ENCODE data around the gene AP4M1. TPM values are rescaled to one million over a fixed set of nuclear protein-coding genes. Genes with fewer than 3 reads are reported as not detected.

AP4M1 gene
- total and polyA plus RNA-seq, 9 of the 15 experiments (the other 6 are each of a cell fraction or from before 2014, with no cell fraction given): 1.3 to 30.9 (median 14.1) TPM

DNA sequence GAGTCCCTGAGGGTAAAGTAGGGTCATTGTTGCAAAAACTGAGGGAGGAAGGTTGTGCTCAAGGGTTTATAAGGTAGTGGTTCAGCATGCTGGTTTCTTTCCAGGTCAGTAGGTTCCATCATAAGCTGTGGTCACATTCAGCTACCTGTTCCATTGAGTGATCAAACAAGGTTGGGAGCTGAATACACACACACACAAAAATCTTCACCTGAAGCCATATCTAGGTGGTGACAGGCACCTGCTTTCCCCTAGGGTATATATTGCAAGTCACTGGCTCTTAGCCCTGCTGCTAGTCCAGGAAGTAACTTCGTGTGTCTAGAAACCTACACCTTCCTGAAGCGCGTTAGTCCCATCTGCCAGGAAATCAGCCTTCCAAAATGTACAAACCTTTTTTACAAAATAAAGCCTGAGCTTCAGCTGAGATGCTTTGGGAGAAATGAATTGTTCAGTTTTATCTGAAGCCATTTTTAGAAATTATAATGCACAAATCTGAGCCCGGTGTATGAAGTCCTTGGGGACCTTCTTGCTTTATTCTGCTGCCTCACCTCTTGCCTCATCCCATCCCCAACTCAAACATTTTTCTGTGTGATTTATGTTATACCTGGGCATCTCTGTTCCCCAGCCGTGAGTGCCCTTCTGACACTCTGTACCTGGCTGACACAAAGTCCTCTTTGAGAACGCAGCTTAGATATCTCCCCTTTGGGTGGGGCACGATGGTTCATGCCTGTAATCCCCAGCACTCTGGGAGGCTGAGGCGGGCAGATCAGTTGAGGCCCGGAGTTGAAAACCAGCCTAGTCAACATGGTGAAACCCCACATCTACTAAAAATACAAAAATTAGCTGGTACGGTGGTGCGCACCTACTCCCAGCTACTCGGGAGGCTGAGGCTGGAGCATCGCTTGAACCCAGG lies 36.7 kb downstream of the AP4M1 start (continued):
- TF ChIP-seq, protein P1, sequence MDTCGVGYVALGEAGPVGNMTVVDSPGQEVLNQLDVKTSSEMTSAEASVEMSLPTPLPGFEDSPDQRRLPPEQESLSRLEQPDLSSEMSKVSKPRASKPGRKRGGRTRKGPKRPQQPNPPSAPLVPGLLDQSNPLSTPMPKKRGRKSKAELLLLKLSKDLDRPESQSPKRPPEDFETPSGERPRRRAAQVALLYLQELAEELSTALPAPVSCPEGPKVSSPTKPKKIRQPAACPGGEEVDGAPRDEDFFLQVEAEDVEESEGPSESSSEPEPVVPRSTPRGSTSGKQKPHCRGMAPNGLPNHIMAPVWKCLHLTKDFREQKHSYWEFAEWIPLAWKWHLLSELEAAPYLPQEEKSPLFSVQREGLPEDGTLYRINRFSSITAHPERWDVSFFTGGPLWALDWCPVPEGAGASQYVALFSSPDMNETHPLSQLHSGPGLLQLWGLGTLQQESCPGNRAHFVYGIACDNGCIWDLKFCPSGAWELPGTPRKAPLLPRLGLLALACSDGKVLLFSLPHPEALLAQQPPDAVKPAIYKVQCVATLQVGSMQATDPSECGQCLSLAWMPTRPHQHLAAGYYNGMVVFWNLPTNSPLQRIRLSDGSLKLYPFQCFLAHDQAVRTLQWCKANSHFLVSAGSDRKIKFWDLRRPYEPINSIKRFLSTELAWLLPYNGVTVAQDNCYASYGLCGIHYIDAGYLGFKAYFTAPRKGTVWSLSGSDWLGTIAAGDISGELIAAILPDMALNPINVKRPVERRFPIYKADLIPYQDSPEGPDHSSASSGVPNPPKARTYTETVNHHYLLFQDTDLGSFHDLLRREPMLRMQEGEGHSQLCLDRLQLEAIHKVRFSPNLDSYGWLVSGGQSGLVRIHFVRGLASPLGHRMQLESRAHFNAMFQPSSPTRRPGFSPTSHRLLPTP (IDR thresholded peaks at IDR 0.05; ENCODE audit: borderline replicate concordance, extremely low read depth, insufficient read length): no peak
- TF ChIP-seq NFE2 (IDR thresholded peaks at IDR 0.05; ENCODE audit: low read depth) (0 out of 2 replicates have a peak, but pooled peaks have one; percentile 35), ZNF174 (CRISPR knock-in tag; IDR thresholded peaks at IDR 0.05) (no peak), NR2C2 (CRISPR knock-in tag; IDR thresholded peaks at IDR 0.05) (no peak), NR2C2 (tag; IDR thresholded peaks at IDR 0.05) (no peak), ARNT (IDR thresholded peaks at IDR 0.05) (no peak)

DNA sequence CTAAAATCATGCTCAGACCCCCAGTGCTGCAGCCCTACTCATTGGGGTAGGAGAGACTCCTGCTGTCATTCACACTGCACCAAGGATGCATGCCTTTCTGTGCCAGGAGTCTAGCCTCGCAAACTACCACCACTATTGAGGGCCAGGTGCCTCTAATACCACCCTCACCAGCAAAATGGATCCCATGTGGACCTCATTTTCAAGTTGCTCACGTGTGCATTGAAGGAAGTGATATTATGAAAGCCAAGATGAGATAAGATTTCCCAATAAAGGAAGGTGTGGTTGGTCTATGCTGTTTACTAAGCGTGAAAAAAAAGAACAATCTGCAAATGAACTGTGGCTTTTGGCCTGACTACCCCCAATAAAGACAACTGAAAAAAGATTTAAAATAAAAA lies 40.1 kb downstream of the AP4M1 start:
- POLR2A ChIA-PET: interaction anchor here (0.9 to 2.1 kb wide), 2 partner anchors 9 to 11 kb away, joined by 3 to 6 read pairs; no protein-coding TSS in a partner anchor
- no peaks in the 10 kb centered on the region for H3K4me1 ChIP-seq (replicated peaks in 1 of 2; ENCODE audit: control insufficient read depth in 2 of 2, insufficient read depth in 2 of 2, low read length in 2 of 2)
- 13% methylated on average over 3 of the region's 3 CpGs for WGBS (ENCODE audit: insufficient coverage, low coverage, missing lambda C conversion rate)
- no peak overlapping the region for H3K27ac ChIP-seq (ENCODE audit: extremely low read depth, low read depth, low read length)
- H2AFZ ChIP-seq (ENCODE audit: low read depth, low read length): no peak overlapping the region
- CTCF ChIA-PET (ENCODE audit: low intra/inter-chr PET ratio): no interaction called here
- H3K9ac ChIP-seq (ENCODE audit: insufficient read depth in 1 of 2, low read depth in 2 of 2, low read length in 2 of 2): no peak overlapping the region
- no TSS peak for BruUV-seq (replicated peaks)
- no peaks in the 10 kb centered on the region for H3K36me3 ChIP-seq (ENCODE audit: control insufficient read depth, insufficient read depth, low read length)
- no peaks in the 10 kb centered on the region for H3K9me1 ChIP-seq (ENCODE audit: control insufficient read depth, insufficient read depth, low read length)
- H3K4me3 ChIP-seq: no peak overlapping the region
- no peak overlapping the region for H3K4me2 ChIP-seq (ENCODE audit: insufficient read depth, low read length)
- peaks cover 11 to 18% of the 10 kb centered on the region in 2 experiments; a peak in 4 of 5 replicates for H3K27me3 ChIP-seq (ENCODE audit: control insufficient read depth in 2 of 2, insufficient read depth in 2 of 2, low read length in 2 of 2)
- no peaks in the 10 kb centered on the region for H4K20me1 ChIP-seq (replicated peaks; ENCODE audit: control insufficient read depth, insufficient read depth, low read length)
- H3K9me3 ChIP-seq (replicated peaks; ENCODE audit: control insufficient read depth, insufficient read depth, low read depth, low read length): no peaks in the 10 kb centered on the region
- intact Hi-C loops (cut with micrococcal nuclease): no loop called here
- DNase-seq (ENCODE audit: extremely low read depth in 1 of 4, low spot score in 3 of 4): no peak
- no peak for ATAC-seq
- no peak for FAIRE-seq
- H3K79me2 ChIP-seq (ENCODE audit: control insufficient read depth, insufficient read depth, low read length): no peaks in the 10 kb centered on the region
- in situ Hi-C loops (cut with MboI): no loop called here
- TF ChIP-seq, protein P2, sequence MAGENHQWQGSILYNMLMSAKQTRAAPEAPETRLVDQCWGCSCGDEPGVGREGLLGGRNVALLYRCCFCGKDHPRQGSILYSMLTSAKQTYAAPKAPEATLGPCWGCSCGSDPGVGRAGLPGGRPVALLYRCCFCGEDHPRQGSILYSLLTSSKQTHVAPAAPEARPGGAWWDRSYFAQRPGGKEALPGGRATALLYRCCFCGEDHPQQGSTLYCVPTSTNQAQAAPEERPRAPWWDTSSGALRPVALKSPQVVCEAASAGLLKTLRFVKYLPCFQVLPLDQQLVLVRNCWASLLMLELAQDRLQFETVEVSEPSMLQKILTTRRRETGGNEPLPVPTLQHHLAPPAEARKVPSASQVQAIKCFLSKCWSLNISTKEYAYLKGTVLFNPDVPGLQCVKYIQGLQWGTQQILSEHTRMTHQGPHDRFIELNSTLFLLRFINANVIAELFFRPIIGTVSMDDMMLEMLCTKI (IDR thresholded peaks at IDR 0.05; ENCODE audit: partially characterized antibody): no peak
- no peak for TF ChIP-seq ZNF785 (CRISPR knock-in tag; IDR thresholded peaks at IDR 0.05)

All from K562 (cell line).